Measurements from ENCODE around the gene KRTAP4-3.

DNA sequence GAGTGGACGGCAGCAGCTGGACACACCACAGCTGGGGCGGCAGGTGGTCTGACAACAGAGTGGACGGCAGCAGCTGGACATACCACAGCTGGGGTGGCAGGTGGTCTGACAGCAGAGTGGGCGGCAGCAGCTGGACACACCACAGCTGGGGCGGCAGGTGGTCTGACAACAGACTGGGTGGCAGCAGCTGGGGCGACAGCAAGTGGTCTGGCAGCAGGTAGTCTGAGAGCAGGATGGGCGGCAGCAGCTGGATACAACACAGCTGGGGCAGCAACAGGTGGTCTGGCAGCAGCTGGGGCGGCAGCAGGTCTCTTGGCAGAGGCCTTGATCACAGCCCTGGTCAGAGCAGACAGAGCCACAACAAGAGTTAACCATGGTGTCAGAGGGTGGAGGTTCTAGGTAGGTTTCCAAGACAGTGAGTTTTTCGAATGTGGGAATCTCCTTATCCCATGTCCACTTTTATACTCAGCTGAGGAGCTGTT lies 16.5 kb upstream of the KRTAP4-3 start, which contains the start of gene KRTAP4-1:
- TF ChIP-seq, protein P1, sequence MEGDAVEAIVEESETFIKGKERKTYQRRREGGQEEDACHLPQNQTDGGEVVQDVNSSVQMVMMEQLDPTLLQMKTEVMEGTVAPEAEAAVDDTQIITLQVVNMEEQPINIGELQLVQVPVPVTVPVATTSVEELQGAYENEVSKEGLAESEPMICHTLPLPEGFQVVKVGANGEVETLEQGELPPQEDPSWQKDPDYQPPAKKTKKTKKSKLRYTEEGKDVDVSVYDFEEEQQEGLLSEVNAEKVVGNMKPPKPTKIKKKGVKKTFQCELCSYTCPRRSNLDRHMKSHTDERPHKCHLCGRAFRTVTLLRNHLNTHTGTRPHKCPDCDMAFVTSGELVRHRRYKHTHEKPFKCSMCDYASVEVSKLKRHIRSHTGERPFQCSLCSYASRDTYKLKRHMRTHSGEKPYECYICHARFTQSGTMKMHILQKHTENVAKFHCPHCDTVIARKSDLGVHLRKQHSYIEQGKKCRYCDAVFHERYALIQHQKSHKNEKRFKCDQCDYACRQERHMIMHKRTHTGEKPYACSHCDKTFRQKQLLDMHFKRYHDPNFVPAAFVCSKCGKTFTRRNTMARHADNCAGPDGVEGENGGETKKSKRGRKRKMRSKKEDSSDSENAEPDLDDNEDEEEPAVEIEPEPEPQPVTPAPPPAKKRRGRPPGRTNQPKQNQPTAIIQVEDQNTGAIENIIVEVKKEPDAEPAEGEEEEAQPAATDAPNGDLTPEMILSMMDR (IDR thresholded peaks at IDR 0.05): no peak
- TF ChIP-seq EP300 (IDR thresholded peaks at IDR 0.05): no peak

Data from tibial nerve (tissue), 4 donors.